K562 (cell line): ENCODE data around the gene ANXA3. TPM values are rescaled to one million over a fixed set of nuclear protein-coding genes. Genes with fewer than 3 reads are reported as not detected.

ENCODE experiments used
- CHD1 ChIP-seq: fragments of 200-600 bp; sonication (generic); IDR thresholded peaks from one replicate; pipeline ENCODE4 v1.6.1; 2012; ENCODE audit warnings: mild to moderate bottlenecking, moderate library complexity, low read length, inconsistent platforms
- CREM ChIP-seq: IDR thresholded peaks from 2 replicates; pipeline ENCODE4 v1.6.1; 2014; ENCODE audit warnings: antibody characterized with exemption, low read depth
- ELF2 ChIP-seq: fragments of 250-450 bp; sonication (Bioruptor Pico); IDR thresholded peaks from 2 replicates; pipeline ENCODE4 v1.5.0; 2021; ENCODE audit warnings: mild to moderate bottlenecking
- ERF ChIP-seq: fragments of 450-650 bp; formaldehyde crosslinking; IDR thresholded peaks from 2 replicates; pipeline ENCODE4 v1.4.0; 2020; ENCODE audit warnings: mild to moderate bottlenecking, mixed read lengths
- FOXK1 ChIP-seq: sonication (generic); formaldehyde crosslinking; IDR thresholded peaks from 2 replicates; pipeline ENCODE4 v1.8.0; 2022; ENCODE audit warnings: missing genetic modification reagents, mild to moderate bottlenecking, borderline replicate concordance
- MAFG ChIP-seq: fragments of 450-650 bp; conservative IDR thresholded peaks from 2 replicates; pipeline ENCODE4 v1.6.1; 2016; ENCODE audit warnings: missing genetic modification characterization, missing compliant biosample characterization
- NFE2 ChIP-seq: IDR thresholded peaks from 2 replicates; pipeline ENCODE4 v1.6.1; 2014; ENCODE audit warnings: antibody characterized with exemption, low read depth
- NR2C2 ChIP-seq, 2 experiments: fragments of 200-800 bp in 1 of 2; sonication (Bioruptor generic) in 1 of 2; sonication (generic) in 1 of 2; formaldehyde crosslinking in 1 of 2; IDR thresholded peaks; 2 replicates each; pipeline versions ENCODE4 v1.6.1 to v1.8.0; 2016 to 2022; ENCODE audit warnings: mild to moderate bottlenecking in 1 of 2, missing compliant biosample characterization in 1 of 2, missing genetic modification characterization in 1 of 2, missing genetic modification reagents in 1 of 2
- NRF1 ChIP-seq, 2 experiments: fragments of 450-650 bp; IDR thresholded peaks in 1 of 2; conservative IDR thresholded peaks in 1 of 2; 2 replicates each; pipeline ENCODE4 v1.6.1; 2014; ENCODE audit warnings: mild to moderate bottlenecking in 2 of 2
- POLR2AphosphoS2 ChIP-seq: IDR thresholded peaks from 2 replicates; pipeline ENCODE4 v1.6.1; 2012; ENCODE audit warnings: low read length, improper control_type of control experiment
- SMARCA5 ChIP-seq: fragments of 450-650 bp; IDR thresholded peaks from 2 replicates; pipeline ENCODE4 v1.6.1; 2016
- SRF ChIP-seq, 2 experiments: fragments of 250-450, 450-650 bp in 1 of 2; sonication (Bioruptor Pico) in 1 of 2; sonication (generic) in 1 of 2; formaldehyde crosslinking; IDR thresholded peaks; 2 replicates each; pipeline versions ENCODE4 v1.5.0 to v1.5.1; 2020 to 2022; ENCODE audit warnings: mild to moderate bottlenecking in 1 of 2, missing genetic modification reagents in 1 of 2
- TEAD1 ChIP-seq, 2 experiments: fragments of 450-650 bp in 1 of 2; sonication (generic) in 1 of 2; formaldehyde crosslinking; IDR thresholded peaks; 2 replicates each; pipeline versions ENCODE4 v1.4.0 to v1.8.0; 2020 to 2022; ENCODE audit warnings: mild to moderate bottlenecking in 2 of 2, missing genetic modification reagents in 1 of 2
- ZBTB2 ChIP-seq: fragments of 450-650 bp; IDR thresholded peaks from 2 replicates; pipeline ENCODE4 v1.6.1; 2016; ENCODE audit warnings: antibody characterized with exemption
- ZBTB40 ChIP-seq, 2 experiments: fragments of 450-650 bp in 1 of 2; sonication (generic) in 1 of 2; formaldehyde crosslinking in 1 of 2; IDR thresholded peaks; 2 replicates each; pipeline versions ENCODE4 v1.7.1 to v1.9.0; 2016 to 2022; ENCODE audit warnings: inconsistent platforms in 1 of 2, mild to moderate bottlenecking in 1 of 2, missing genetic modification reagents in 1 of 2
- ZNF143 ChIP-seq: sonication (generic); formaldehyde crosslinking; IDR thresholded peaks from 2 replicates; pipeline ENCODE4 v1.9.0; 2022; ENCODE audit warnings: mild to moderate bottlenecking, missing genetic modification reagents
- ZNF212 ChIP-seq: fragments of 450-650 bp; formaldehyde crosslinking; IDR thresholded peaks from 2 replicates; pipeline ENCODE4 v1.4.0; 2020; ENCODE audit warnings: mild to moderate bottlenecking
- ZNF23 ChIP-seq: fragments of 250-450 bp; sonication (Bioruptor Pico); IDR thresholded peaks from 2 replicates; pipeline ENCODE4 v1.4.0; 2020; ENCODE audit warnings: mild to moderate bottlenecking
- polyA plus RNA-seq, 8 experiments: library from polyadenylated mRNA; depleted of rRNA in 4 of 8; stranded (reverse) in 5 of 8; unstranded in 3 of 8; fragments of >200 nt; fragmentation: Nextera tagmentation in 2 of 8; fragmentation: Illumina TruSeq in 1 of 8; extraction: Ambion mirVana in 2 of 8; extraction: Trizol in 1 of 8; gene quantifications; 2 replicates each; pipeline versions ENCODE4 v1.2.1 to v1.2.3, GENCODE V29; 2011 to 2014; ENCODE audit warnings: inconsistent platforms in 1 of 8, missing spikeins in 1 of 8
- total RNA-seq, 7 experiments: library from RNA; depleted of rRNA in 6 of 7; stranded (reverse); fragments of >200 nt in 6 of 7; fragmentation: Illumina TruSeq in 2 of 7; extraction: Trizol in 2 of 7; gene quantifications; 2 replicates each; pipeline versions ENCODE4 v1.2.1 to v1.2.3, GENCODE V29; 2011 to 2021; ENCODE audit warnings: low replicate concordance in 1 of 7

Gene ANXA3
- total and polyA plus RNA-seq, 9 of the 15 experiments (the other 6 are each of a cell fraction or from before 2014, with no cell fraction given) = 6.3 to 15.5 (median 9.8) TPM

- TF ChIP-seq ZBTB40 (IDR thresholded peaks at IDR 0.05) = no peak
- TF ChIP-seq ZBTB40 (CRISPR knock-in tag; IDR thresholded peaks at IDR 0.05) = no peak
- peak; percentile 50; the same call in 1 of the 2 replicates for TF ChIP-seq NFE2
- no peak for TF ChIP-seq MAFG (tag)
- TF ChIP-seq CHD1 = no peak
- TF ChIP-seq FOXK1 (CRISPR knock-in tag) = no peak
- peak; percentile 89 for TF ChIP-seq CREM
- TF ChIP-seq SMARCA5 = no peak
- TF ChIP-seq ZBTB2 = peak; percentile 68; the same call in 1 of the 2 replicates
- peak; percentile 51 to 86; a peak in 3 of 4 replicates for TF ChIP-seq TEAD1 (CRISPR knock-in tag; IDR thresholded peaks at IDR 0.05)
- TF ChIP-seq ERF (CRISPR knock-in tag) = no peak
- TF ChIP-seq ZNF143 = no peak
- 0 out of 4 replicates have a peak, but pooled peaks of 1 of the 2 experiments have one; percentile 47 for TF ChIP-seq SRF (CRISPR knock-in tag; IDR thresholded peaks at IDR 0.05)
- TF ChIP-seq ZNF23 = no peak
- TF ChIP-seq ZNF212 (CRISPR knock-in tag) = no peak
- TF ChIP-seq NRF1 (conservative IDR thresholded peaks at IDR 0.05 in 1 of 2, IDR thresholded peaks at IDR 0.05 in 1 of 2) = peak; percentile 39 to 51; a peak in 3 of 4 replicates
- TF ChIP-seq ELF2 (CRISPR knock-in tag) = no peak
- TF ChIP-seq NR2C2 (CRISPR knock-in tag; IDR thresholded peaks at IDR 0.05) = no peak
- TF ChIP-seq NR2C2 (tag; IDR thresholded peaks at IDR 0.05) = peak; percentile 47; the same call in 1 of the 2 replicates
- TF ChIP-seq POLR2AphosphoS2 = no peak
These were observed 48.4 kb downstream of the ANXA3 start (continued) for GRCh38 chr4:78599931-78600375.
